K562 (cell line): ENCODE results near the gene SYNGR3. TPM values are rescaled to one million over a fixed set of nuclear protein-coding genes. Genes with fewer than 3 reads are reported as not detected.

Experiments
- ATAC-seq: fragments of 200-7000 bp; cut with Tn5 transposase; 3 replicates; pipeline ENCODE4 v1.9.1; 2020; ENCODE audit warnings: moderate library complexity
- BruUV-seq: library from RNA; stranded (reverse); fragments of 400-500 nt; replicated peaks from 2 replicates; lab custom pipeline; 2021; lab: Mats Ljungman, UMichigan
- CTCF ChIA-PET: fragments of 300-600 bp; formaldehyde crosslinking; extraction: SDS; loops from one replicate; lab custom pipeline; 2021; ENCODE audit warnings: low intra/inter-chr PET ratio; lab: Yijun Ruan, JAX
- POLR2A ChIA-PET: fragments of 300-600, 350-650 bp; sonication (Branson Sonifier 250); formaldehyde crosslinking; extraction: SDS; loops from one replicate; lab custom pipeline; 2021; ENCODE audit warnings: antibody characterized with exemption, inconsistent platforms; lab: Yijun Ruan, JAX
- DNase-seq, 4 experiments: peaks; one replicate each; pipeline versions ENCODE4 v3.0.0 to v3.0.0-alpha.2; 2011 to 2018; ENCODE audit warnings: low spot score in 3 of 4, mixed read lengths in 3 of 4; ENCODE audit errors: extremely low read depth in 1 of 4
- FAIRE-seq: peaks from 2 replicates; lab custom pipeline; 2011; peaks lifted over from hg19 to GRCh38; lab: Jason Lieb, UNC
- H2AFZ ChIP-seq: 2 replicates; pipeline ENCODE4 v1.6.0; 2011; ENCODE audit warnings: low read depth, low read length, control low read depth, inconsistent platforms
- H3K27ac ChIP-seq: fragments of 200-600 bp; 3 replicates; pipeline ENCODE4 v1.8.0; 2011; ENCODE audit warnings: low read depth, mild to moderate bottlenecking, control low read depth, inconsistent platforms, low read length, moderate library complexity, mixed read lengths; ENCODE audit errors: extremely low read depth
- H3K27me3 ChIP-seq, 2 experiments: fragments of 300-600 bp in 1 of 2; 2 replicates in 1 of 2; 3 replicates in 1 of 2; pipeline versions ENCODE4 v1.6.0 to v1.8.0; 2011; ENCODE audit warnings: inconsistent platforms in 2 of 2, low read length in 2 of 2, mild to moderate bottlenecking in 1 of 2, mixed read lengths in 1 of 2, moderate library complexity in 1 of 2; ENCODE audit not compliant: control insufficient read depth in 2 of 2, insufficient read depth in 2 of 2
- H3K36me3 ChIP-seq: fragments of 300-600 bp; 3 replicates; pipeline ENCODE4 v1.8.0; 2011; ENCODE audit warnings: mild to moderate bottlenecking, low read length, inconsistent platforms; ENCODE audit not compliant: control insufficient read depth, insufficient read depth
- H3K4me1 ChIP-seq, 2 experiments: fragments of 200-600 bp in 1 of 2; replicated peaks in 1 of 2; 2 replicates in 1 of 2; 3 replicates in 1 of 2; pipeline versions ENCODE4 v1.5.1 to v1.8.0; 2011; ENCODE audit warnings: inconsistent platforms in 2 of 2, low read length in 2 of 2, mild to moderate bottlenecking in 1 of 2, mixed read lengths in 1 of 2, moderate library complexity in 1 of 2; ENCODE audit not compliant: control insufficient read depth in 2 of 2, insufficient read depth in 2 of 2
- H3K4me2 ChIP-seq: 2 replicates; pipeline ENCODE4 v1.6.1; 2011; ENCODE audit warnings: low read length, control low read depth, inconsistent platforms, mixed read lengths; ENCODE audit not compliant: insufficient read depth
- H3K4me3 ChIP-seq: fragments of 200-600 bp; sonication (generic), shearing (Covaris generic); 2 replicates; pipeline ENCODE4 v1.5.1; 2016; ENCODE audit warnings: control low read depth, inconsistent platforms
- H3K79me2 ChIP-seq: fragments of 200-600 bp; 3 replicates; pipeline ENCODE4 v1.8.0; 2011; ENCODE audit warnings: low read length, inconsistent platforms; ENCODE audit not compliant: control insufficient read depth, insufficient read depth
- H3K9ac ChIP-seq, 2 experiments: 2 replicates each; pipeline versions ENCODE4 v1.6.0 to v1.6.1; 2011; ENCODE audit warnings: low read depth in 2 of 2, low read length in 2 of 2, control low read depth in 1 of 2, inconsistent platforms in 1 of 2, mild to moderate bottlenecking in 1 of 2, mixed read lengths in 1 of 2; ENCODE audit not compliant: insufficient read depth in 1 of 2
- H3K9me1 ChIP-seq: one replicate; pipeline ENCODE4 v1.6.0; 2011; ENCODE audit warnings: inconsistent platforms, mild to moderate bottlenecking, low read length, moderate library complexity; ENCODE audit not compliant: control insufficient read depth, insufficient read depth
- H3K9me3 ChIP-seq: replicated peaks from 2 replicates; pipeline ENCODE4 v1.5.1; 2011; ENCODE audit warnings: low read depth, low read length, inconsistent platforms; ENCODE audit not compliant: control insufficient read depth, insufficient read depth
- H4K20me1 ChIP-seq: replicated peaks from 2 replicates; pipeline ENCODE4 v1.6.1; 2011; ENCODE audit warnings: low read length, inconsistent platforms, mixed read lengths; ENCODE audit not compliant: control insufficient read depth, insufficient read depth
- POLR2G ChIP-seq: fragments of 200-400 bp; formaldehyde crosslinking; IDR thresholded peaks from 2 replicates; pipeline ENCODE4 v1.6.1; 2017; ENCODE audit warnings: low read depth, mild to moderate bottlenecking, antibody characterized with exemption, low read length, moderate library complexity
- RBFOX2 ChIP-seq: fragments of 200-400 bp; formaldehyde crosslinking; IDR thresholded peaks from 2 replicates; pipeline ENCODE4 v1.6.1; 2017; ENCODE audit warnings: low read depth, mild to moderate bottlenecking, low read length, moderate library complexity
- TBP ChIP-seq: optimal IDR thresholded peaks from 2 replicates; pipeline ENCODE3; 2011; ENCODE audit warnings: low read depth, low read length, improper control_type of control experiment
- WGBS: fragments of 100-300 bp; shearing (Covaris generic); methylation state at CpG from one replicate; pipeline ENCODE4 v1.1.6; 2016; ENCODE audit warnings: low coverage, mixed read lengths; ENCODE audit not compliant: insufficient coverage; ENCODE audit errors: missing lambda C conversion rate; 5-methylcytosine and 5-hydroxymethylcytosine counted together
- in situ Hi-C: fragments of 300-500 bp; cut with MboI; formaldehyde crosslinking; loops from 4 replicates; pipeline ENCODE4 v1.15.0; 2018; ENCODE audit warnings: inconsistent platforms, mixed read lengths
- intact Hi-C: fragments of 100-400 bp; cut with micrococcal nuclease; formaldehyde crosslinking; loops from 2 replicates; pipeline ENCODE4 v1.14.2; 2022
- polyA plus RNA-seq, 8 experiments: library from polyadenylated mRNA; depleted of rRNA in 4 of 8; stranded (reverse) in 5 of 8; unstranded in 3 of 8; fragments of >200 nt; fragmentation: Nextera tagmentation in 2 of 8; fragmentation: Illumina TruSeq in 1 of 8; extraction: Ambion mirVana in 2 of 8; extraction: Trizol in 1 of 8; gene quantifications; 2 replicates each; pipeline versions ENCODE4 v1.2.1 to v1.2.3, GENCODE V29; 2011 to 2014; ENCODE audit warnings: inconsistent platforms in 1 of 8, missing spikeins in 1 of 8
- total RNA-seq, 7 experiments: library from RNA; depleted of rRNA in 6 of 7; stranded (reverse); fragments of >200 nt in 6 of 7; fragmentation: Illumina TruSeq in 2 of 7; extraction: Trizol in 2 of 7; gene quantifications; 2 replicates each; pipeline versions ENCODE4 v1.2.1 to v1.2.3, GENCODE V29; 2011 to 2021; ENCODE audit warnings: low replicate concordance in 1 of 7

SYNGR3 gene
- total and polyA plus RNA-seq, 9 of the 15 experiments (the other 6 are each of a cell fraction or from before 2014, with no cell fraction given), result 3.7 to 69.2 (median 36.3) TPM

- Histone ChIP-seq H4K20me1 (peaks cover 23% of the 10 kb centered on the region), H3K4me1 (peaks cover 7 to 80% of the 10 kb centered on the region in 2 experiments), H3K4me3 (no peak overlapping the region), H3K9me3 (no peaks in the 10 kb centered on the region), H3K4me2 (no peak overlapping the region), H3K27ac (no peak overlapping the region), H3K9ac (peak overlapping the region in 1 of 2 experiments; percentile 43; a peak in 1 of 4 replicates), H3K9me1 (peaks cover 9% of the 10 kb centered on the region), H3K79me2 (peaks cover 45% of the 10 kb centered on the region), H3K36me3 (peaks cover 95% of the 10 kb centered on the region), H3K27me3 (no peaks in the 10 kb centered on the region), H2AFZ (no peak overlapping the region)
- 97% methylated on average over 40 of the region's 53 CpGs for WGBS
- POLR2A ChIA-PET, result interaction anchor here (0.7 kb wide), 1 partner anchor 154 kb away, joined by 4 read pairs; the partner anchor contains the start of gene TRAF7
- no TSS peak for BruUV-seq
- FAIRE-seq (no peak), DNase-seq (no peak), ATAC-seq (no peak)
- in situ Hi-C loops (no loop called here), intact Hi-C loops (no loop called here)
- TF ChIP-seq TBP (no peak), POLR2G (peak; percentile 54), RBFOX2 (peak; percentile 46)
- CTCF ChIA-PET, result no interaction called here
Observed at GRCh38 chr16:2001456-2002355, 11.9 kb downstream of the SYNGR3 start.
